HPDE6-E6E7 (cell line): ENCODE measurements around the gene FADS6.

ENCODE experiments used
- DNase-seq: peaks from one replicate; pipeline ENCODE4 v3.0.0; 2011; ENCODE audit warnings: missing footprints; ENCODE audit errors: extremely low spot score

Gene FADS6, protein sequence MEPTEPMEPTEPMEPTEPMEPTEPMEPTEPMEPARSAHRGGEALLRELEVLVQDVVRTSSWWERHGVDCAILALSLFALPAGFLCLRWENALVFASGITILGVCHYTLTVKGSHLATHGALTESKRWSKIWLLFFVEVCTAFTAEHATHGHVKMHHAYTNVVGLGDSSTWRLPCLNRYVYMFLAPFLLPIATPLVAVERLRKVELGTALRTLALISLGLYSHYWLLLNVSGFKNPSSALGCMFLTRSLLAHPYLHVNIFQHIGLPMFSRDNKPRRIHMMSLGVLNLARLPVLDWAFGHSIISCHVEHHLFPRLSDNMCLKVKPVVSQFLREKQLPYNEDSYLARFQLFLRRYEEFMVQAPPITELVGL

DNA sequence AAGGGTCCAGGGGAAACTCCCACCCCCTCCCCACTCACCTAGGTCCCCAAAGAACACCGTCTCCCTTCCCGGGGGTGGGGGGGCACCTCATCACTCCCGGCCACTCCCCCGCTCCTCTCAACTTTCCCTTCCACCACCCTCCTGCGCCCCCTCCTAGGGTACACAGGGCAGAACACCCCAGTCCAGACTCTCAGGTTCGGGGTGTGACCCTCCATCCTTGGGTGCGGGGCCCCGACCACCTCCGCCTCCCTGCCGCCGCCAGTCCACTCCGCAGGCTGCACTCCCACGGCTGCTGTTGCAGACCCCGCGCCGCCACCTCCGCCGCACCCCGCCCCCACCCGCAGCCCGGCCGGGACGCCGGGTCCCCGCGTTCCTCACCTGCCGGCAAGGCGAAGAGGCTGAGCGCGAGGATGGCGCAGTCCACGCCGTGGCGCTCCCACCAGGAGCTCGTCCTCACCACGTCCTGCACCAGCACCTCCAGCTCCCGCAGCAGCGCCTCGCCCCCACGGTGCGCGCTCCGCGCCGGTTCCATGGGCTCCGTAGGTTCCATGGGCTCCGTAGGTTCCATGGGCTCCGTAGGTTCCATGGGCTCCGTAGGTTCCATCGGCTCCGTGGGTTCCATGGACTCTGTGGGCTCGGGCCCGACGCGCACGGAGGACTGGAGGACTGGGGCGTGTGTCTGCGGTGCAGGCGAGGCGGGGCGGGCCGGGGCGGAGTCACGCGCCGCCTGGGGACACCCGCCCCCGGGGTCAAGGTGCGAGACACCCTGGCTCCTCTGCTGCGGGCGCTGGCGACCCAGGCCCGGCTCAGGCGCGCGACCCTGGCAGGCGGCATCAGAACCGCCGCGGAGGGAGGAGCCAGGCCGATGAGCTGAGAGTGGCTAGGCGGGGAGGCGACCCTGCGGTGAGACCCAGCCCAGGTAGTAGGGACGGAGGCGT, at the start of gene FADS6:
FADS6 (minus strand) TSS at position 660 of the 938 bp plus-strand sequence; CDS start at position 622, 38 bp downstream.
- DNase-seq, result no peak

DNA sequence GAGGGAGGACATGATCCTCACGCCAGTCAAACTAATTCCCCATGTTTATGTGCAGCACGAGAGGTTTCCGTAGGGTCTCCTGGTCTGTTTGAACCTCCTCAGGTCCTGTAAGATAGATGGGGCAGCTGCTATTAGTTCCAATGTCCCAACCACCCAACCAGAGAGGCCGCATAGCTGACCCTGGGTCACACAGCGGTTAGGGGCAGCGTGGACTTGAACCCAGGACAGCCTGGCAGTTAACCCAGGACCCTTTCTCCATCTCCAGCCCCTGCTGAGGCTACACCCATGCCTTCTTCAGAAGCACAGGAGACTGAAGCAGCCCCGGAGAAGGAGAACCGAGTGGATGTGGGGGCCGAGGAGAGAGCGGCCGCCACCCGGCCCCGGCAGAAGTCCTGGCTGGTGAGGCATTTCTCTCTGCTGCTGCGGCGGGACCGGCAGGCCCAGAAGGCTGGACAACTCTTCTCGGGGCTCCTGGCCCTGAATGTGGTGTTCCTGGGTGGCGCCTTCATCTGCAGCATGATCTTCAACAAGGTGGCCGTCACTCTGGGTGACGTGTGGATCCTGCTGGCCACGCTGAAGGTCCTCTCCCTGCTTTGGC, 47.8 kb upstream of the FADS6 start:
- DNase-seq, result no peak

DNA sequence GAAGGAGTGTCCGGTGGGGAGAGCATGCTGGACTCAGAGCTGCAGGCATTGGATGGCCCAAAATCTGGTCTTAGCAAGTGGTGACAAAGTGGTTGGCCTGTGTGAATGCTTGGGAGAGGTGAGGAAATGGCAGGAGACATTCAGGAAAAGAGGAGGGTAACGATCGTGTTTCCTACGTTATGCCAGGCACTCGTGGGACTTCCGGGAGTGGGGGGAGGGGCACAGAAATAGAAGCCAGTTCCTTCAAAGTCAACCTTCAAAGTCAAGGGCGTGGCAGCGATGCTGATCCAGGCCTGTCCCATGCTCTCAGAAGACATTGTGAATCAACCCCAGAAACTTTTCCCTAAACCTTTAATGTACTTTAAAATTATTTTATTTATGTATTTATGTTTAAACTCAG, 46.1 kb upstream of the FADS6 start:
- no peak for DNase-seq

DNA sequence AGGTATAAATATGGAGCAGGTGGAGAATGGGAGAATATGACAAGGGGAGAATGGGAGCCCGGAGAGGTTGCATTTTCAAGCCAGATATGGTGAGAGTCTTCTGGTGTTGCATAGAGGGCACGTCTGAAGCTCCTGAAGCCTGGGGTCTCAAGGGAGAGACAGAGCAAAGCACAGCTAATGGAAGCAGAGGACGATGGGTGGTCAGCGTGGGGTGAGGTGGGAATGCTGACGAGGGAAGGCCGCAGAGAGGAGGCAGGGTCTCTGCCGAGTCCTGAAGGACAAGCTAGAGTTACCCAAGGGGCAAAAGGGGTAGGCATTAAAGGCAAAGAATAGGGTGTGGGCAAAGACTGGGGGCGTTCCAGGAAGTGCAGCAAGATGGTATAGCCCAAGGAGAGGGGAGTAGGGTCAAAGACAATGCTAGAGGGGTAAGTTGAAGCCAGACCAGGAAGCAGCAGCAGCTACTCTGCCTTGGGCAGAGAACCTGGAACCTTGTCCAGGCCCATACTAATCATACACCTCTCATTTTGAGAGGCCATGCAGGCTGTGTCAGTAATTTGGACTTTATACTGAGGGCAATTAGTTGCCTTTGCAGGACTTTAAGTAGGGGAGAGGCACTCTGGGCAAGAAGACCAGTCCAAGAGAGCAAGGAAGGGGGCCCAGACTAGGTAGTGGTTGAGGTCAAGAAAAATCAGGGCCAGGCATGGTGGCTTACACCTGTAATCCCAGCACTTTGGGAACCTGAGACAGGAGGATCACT, 44.9 kb upstream of the FADS6 start:
- no peak for DNase-seq

DNA sequence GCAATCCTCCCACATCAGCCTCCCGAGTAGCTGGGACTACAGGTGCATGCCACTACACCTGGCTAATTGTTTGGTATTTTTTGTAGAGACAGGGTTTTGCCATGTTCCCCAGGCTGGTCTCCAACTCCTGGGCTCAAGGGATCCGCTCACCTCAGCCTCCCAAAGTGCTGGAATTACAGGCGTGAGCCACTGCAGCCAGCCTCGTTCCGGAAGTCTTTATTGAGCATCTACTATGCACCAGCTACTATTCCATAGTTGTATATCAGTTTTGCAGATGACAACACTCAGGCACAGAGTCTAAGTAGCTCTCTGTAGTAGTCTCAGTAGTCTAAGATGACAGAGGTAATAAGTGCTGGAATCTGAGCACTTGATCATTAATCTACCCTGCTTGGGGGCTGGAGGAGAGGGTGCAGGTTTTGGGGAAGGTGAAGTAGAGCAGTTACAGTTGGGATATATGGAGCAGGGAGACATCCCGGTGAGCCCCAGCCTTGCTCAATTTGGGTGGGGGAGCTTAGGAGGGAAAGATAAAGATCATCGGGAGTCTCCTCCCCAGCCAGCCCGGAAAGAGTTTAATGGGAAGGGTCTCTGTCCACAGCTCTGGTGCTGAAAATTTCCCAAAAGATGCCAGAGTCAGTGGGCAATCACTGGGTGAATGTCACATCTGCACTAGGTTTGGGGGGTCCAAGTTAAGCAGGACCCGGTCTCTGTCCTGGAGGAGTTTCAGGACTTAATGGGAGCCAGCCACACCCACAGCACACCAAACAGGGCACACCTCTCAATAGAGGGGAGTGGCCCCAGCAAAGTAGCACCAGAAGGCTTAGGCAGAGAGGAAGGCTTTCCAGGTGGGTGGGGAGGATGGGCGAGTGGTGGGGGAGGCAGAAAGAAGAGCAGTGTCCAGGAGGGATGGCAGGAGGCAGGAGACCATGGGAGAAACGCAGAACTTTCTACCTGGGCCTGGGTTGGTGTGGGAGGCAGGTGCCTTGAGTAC, 43.9 kb upstream of the FADS6 start:
- no peak for DNase-seq

DNA sequence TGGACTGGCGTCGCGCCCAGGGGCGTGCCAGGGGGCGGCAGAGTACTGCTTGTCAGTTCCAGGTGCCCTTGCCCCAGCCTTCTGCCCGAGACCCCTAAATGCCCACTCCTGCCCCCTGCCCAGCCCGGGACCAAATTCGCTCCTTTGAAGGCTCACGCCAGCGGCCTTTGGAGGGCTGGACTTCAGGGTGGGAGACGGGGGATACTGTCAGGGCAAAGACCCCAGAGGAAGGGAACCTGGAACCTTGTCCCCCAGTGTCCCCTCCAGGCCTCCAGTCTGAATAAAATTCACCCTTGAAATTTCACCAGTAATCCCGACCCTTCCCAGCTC, 43.0 kb upstream of the FADS6 start:
- DNase-seq, result no peak

DNA sequence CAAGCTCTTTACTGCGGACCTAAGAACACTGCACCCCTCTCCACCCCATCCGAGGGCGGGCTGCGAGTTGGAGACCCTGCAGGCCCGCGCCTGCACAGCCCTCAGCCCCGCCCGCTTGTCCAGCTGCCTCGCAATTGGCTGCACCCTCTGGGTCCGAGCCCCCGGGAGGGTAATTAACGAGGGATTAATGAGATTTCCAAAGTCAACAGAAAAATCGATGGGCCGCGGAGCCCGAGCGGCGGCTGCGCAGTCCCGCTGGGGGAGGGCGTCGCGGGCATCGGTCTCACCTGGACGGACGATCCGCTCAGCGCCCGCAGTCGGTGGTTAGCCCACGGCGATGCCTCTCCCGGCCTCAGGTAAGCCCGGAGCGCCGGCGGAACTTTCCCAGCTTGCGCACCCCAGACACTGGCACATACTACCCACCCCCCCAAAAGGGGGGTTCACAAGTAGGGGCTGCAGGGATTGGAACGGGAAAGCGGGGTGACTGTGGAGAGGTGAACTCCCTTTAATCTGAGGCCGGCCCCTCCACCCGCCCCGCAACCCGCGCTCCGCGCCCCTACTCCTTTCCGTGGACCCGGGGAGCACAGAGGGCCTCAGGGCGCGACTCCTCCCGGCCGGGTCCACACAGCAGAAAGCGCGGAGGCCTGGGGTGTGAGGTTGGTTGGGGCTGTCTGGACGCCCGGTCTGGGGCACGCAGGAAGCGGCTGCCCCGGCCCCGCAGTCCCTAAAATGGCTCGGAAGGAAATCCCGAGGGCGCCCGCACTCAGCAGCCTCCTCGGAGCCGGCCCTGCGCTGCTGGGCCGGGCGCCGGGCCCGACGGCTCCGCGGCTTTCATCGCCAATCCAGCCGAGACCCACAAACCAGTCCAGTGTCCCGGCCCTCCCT, 42.4 kb upstream of the FADS6 start, which contains the start of gene OTOP3:
OTOP3 (plus strand) TSS at position 314 of the 885 bp plus-strand sequence; CDS start at position 338, 24 bp downstream.
- no peak for DNase-seq

DNA sequence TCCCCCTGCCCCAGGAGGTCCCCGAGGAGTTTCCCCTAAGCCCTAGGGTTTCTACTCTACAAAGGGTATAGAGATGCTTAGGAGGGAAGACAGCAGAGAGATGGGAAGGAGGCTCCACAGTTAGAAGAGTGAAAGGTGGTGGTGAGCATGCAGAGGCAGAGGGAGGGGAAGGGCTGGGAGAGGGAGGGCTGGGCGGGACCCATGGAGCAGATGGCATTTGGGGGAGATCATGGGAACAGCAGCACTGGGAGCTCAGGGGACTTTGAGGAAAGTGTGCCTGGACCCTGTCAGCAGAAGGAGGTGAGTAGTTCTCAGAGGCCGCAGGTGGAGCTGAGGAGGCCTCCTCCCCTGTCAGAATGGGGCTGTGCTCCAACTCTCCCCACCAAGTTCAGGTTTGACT, 41.6 kb upstream of the FADS6 start:
- DNase-seq, result no peak

DNA sequence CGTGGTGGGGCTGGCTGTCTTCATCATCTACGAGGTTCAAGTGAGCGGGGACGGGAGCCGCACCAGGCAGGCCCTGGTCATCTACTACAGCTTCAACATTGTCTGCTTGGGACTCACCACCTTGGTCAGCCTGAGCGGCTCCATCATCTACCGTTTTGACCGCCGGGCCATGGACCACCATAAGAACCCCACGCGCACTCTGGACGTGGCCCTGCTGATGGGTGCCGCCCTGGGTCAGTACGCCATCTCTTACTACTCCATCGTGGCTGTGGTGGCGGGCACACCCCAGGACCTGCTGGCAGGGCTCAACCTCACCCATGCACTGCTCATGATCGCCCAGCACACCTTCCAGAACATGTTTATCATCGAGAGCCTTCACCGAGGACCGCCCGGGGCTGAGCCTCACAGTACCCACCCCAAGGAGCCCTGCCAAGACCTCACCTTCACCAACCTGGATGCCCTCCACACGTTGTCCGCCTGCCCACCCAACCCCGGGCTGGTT, 37.2 kb upstream of the FADS6 start:
- no peak for DNase-seq

DNA sequence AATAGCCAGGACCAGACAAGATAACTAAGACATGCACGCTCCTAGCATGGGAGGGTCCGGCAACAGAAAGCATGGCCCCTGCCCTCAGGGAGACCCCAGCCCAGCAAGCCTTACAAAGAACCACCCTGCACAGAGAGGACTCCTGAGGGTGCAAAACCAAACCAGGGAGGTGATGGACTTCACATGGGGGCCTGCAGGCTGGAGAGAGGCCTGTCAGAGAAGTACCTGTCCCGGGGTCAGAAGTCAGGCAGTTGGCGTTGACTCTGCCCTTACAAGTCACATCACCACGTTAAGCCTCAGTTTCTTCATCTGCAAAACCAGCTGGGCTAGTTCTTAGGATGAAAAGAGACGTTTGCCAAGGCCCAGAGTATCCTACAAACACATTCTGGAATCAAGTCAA, 35.4 kb upstream of the FADS6 start:
- no peak for DNase-seq

DNA sequence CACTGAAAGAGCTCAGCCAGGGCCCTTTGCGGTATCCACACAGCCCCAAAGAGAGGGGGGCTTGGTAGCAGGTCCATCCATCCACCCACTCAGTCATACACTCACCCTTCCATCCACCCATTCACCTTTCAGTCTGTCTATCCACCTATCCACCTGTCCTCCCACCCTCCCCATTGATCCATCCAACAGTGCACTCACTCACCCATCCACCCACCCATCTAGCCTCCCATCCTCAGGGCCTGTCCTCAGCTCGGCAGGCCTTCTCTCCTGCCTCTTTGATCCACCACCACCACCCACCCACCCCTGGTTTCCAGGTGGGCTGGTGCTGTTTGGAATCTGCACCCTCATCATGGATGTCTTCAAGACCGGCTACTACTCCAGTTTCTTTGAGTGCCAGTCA, 31.8 kb upstream of the FADS6 start:
- no peak for DNase-seq

DNA sequence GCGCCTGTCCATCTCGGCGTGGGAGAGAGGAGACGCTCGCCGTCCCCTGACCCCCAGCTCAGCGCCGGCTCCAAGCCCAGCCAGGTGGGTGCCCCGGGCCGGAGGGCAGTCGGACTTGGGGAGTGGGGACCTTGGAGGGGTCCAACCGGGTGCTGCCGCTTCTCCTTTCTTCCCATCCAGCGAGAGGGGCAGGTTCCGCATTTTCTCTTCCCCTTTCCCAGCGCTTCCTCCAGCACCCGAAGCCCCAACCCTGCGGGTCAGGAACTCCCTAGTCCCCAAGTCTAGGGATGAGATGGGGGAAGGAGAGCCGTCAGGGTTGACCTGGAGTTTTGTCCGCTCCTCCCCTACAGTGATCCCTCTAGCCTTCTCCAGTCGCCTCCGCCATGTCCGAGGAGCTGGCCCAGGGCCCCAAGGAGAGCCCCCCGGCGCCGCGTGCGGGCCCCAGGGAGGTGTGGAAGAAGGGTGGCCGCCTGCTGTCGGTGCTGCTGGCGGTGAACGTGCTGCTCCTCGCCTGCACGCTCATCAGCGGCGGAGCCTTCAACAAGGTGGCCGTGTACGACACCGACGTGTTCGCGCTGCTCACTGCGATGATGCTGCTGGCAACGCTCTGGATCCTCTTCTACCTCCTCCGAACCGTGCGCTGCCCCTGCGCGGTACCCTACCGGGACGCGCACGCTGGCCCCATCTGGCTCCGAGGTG, 31.0 kb upstream of the FADS6 start, which contains the start of gene OTOP2:
OTOP2 (plus strand) TSS at position 24 of the 699 bp plus-strand sequence; CDS start at position 384, 360 bp downstream.
- no peak for DNase-seq

DNA sequence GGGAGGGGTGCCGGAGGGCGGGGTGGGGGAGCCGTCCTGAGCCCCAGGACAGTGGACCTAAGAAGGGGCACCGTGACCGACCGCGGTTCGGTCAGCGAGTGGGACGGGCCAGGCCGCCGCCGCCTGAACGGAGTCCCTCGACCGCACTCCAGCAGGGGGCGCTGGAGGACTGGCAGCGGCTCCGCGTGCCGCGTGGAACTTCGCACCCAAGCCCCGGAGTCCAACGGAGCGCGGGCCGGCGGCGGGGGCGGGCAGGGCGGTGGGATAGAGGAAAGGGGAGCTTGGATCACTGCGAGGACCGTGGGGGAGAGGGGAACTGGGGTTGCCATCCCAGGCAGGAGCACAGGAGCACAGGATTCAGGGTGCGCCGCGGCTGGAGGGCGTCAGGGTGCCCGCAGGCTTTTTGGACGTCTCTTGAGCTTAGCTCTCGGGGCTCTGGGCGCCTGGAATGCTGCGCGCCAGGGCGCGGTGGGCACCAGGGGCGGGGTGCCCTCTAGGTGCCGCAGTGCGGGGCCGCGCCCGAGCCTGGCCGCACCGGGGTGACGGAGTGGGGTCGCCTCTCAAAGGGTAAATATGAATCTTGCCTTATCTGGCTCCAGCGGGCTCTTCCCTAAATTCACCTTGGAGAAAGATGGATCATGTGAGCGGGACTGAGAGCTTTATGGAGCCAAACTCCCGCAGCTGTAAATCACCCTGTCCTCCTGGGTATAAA, 30.3 kb upstream of the FADS6 start:
- peak; percentile 70 for DNase-seq

DNA sequence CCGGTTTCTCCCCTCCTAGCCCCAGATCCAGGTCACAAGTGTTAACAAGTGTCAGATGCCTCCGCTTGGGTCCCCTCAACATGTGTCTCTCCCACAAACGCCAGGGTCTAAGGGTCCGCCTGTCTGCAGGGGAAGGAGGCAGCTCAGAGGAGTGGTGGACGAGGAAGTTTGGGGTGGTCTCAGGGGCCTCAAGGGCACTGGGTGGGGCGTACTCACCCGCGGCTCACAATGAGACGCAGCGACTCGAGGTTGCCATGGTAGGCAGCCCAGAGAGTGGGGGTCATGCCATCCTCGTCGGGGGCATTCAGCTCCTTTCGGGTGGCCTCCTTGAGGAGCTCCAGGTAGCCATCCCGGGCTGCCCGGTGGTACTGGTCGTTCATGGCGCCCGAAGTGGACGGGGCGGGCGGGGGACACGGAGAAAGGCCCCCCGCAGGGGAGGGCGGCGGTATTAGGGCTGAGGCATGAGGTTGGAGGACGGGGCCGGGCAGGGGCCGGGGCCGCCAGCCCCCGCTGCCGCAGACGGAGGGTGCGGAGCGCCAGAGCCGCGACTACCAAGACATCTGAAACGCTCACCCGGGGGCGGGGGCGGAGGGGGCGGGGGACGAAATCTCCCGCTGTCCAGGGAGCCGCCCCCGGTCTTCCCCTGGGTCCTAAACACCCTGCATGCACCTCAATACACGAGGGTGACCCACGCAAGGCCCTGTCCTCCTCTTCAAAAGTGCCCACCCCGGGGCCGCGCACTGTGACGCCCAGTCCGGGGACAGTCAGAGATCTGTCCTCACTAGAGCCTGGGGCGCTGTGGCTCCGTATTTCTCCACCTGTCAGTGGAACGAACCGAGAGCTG, 29.5 kb upstream of the FADS6 start, which contains the start of gene USH1G:
USH1G (minus strand) TSS at position 562 of the 844 bp plus-strand sequence; CDS start at position 380, 182 bp downstream.
- peak; percentile 66 for DNase-seq

DNA sequence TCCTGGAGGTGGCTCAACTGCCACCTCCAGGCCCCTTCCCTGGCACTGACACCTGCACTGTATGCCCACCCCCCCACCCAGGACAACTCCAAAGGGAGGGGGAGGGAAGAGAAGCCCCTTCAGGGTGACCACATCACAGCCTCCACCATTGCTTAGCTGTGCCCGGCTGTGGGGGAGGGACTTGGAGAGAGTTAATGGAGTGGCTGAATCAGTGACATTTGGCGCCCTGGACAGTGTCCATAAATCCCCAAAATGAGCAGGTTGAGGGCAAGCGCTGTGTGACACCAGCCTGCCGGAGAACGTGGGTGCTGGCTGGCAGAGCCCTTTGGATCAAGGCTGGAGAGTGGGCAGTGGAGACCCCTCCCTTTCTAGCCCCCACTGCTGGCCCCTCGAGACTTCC, 28.7 kb upstream of the FADS6 start:
- no peak for DNase-seq

DNA sequence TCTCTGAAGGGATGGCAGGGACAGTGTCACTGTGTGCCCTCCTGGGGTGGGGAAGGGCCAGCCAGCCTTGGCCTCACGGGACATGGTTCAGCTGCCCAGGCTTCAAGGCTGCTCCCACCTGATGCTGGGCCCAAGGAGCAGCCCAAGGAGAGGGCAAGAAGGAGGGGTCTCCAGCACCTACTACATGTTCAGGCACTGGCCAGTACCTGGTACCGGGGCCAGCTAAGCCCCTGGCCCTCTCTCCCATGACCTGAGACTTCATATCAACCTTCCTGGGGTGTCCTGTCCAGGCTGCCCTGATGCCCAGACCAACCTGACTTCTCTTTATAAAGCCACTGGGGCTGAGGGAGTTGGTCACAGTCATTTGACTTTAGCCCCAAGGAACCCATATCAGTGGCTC, 28.3 kb upstream of the FADS6 start:
- DNase-seq, result no peak
